Bronchial smooth muscle cell (primary cell): ENCODE data around the gene EN2. TPM values are rescaled to one million over a fixed set of nuclear protein-coding genes. Genes with fewer than 3 reads are reported as not detected.

Experiments
- total RNA-seq: library from RNA; depleted of rRNA; stranded (reverse); fragments of >200 nt; gene quantifications from 2 replicates; pipeline ENCODE4 v1.2.1, GENCODE V29; 2014

Gene EN2
- total RNA-seq: under 0.01 TPM in 1 of 2 replicates, not detected in the other

GRCh38 chr7:155458111-155458877 is at the start of gene EN2:
Gene EN2, plus strand, starts transcription at chr7:155458129. Its CDS starts 249 bp downstream, at chr7:155458378.

Other genes with a start within 250 kb of the EN2 start
- gene INSIG1, start 160.3 kb upstream of the EN2 start, total RNA-seq: 62.3 and 102 TPM in 2 replicates
- not detected in 2 replicates for gene CNPY1, start 88.4 kb downstream of the EN2 start, total RNA-seq
- 32.2 and 43.1 TPM in 2 replicates for gene RBM33, start 186.5 kb downstream of the EN2 start, total RNA-seq